Amniotic epithelial cell (primary cell): ENCODE measurements around the gene SCAMP5.

Experiments
- DNase-seq: peaks from one replicate; pipeline ENCODE4 v3.0.0-alpha.2; 2010; ENCODE audit warnings: low read depth

The SCAMP5 gene

GRCh38 chr15:75045332-75046015 lies 50.1 kb downstream of the SCAMP5 start:
- DNase-seq: no peak

- no peak for DNase-seq
Measured at GRCh38 chr15:75048394-75048793, 53.0 kb downstream of the SCAMP5 start.

GRCh38 chr15:75049392-75049791 lies 54.0 kb downstream of the SCAMP5 start:
- DNase-seq: no peak

DNA sequence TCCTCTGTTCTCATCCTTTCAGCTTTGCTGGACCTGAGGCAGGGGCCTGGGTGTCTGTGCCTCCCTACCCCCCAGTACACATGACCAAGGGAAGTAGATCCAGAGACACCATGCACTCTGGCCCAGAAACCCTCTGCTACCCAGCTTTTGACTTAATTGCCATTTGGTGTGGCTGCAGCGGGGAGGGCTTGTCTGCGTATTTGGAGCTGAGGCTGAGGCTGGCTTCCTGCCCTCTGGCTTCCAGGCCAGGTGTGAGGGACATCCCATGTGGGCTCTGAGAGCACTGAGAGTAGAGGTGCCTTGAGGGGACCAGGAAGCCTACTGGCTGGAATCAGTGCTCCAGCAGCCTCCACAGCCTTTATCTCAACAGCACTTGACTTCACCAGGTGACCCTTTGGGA lies 54.9 kb downstream of the SCAMP5 start:
- no peak for DNase-seq

DNA sequence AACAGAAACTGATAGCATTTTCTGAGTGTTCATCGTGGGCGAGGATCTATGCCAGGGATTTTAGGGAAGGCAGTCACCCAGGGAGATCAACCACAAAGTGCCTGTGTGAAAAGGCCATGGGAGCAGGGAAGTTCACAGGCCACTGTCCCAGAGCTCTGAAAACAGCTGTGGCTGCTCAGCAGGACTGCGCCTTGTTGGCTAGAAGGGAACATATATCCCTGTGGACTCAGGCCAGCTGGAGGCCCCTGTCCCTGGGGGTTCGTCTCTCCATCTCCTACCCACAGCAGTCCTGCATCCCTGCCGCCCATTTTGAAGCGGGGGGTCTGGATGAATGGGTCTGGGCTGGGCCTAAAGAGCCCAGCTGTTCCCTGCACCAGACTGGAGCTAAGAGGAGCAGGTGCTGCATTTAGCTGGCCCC lies 55.8 kb downstream of the SCAMP5 start:
- DNase-seq: no peak

DNA sequence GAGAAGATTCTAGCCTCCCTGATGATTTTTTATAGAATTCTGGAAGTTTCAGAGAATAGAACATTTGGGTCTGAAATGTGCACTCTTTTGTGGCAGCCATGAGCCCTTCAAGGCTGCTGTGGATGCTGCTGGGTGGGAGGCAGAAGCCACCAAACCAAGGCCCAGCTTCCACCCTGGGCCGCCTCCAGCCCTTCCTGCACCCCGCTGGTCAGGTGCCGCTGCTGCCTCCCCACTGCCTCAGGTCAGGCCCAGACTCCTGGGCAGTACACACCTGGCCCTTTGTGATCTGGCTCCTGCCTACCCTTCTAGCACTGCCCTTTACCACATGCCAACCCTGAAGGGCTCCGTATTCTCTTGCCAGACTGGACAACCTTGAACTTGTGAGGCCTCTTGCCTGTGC lies 56.3 kb downstream of the SCAMP5 start:
- DNase-seq: no peak

DNA sequence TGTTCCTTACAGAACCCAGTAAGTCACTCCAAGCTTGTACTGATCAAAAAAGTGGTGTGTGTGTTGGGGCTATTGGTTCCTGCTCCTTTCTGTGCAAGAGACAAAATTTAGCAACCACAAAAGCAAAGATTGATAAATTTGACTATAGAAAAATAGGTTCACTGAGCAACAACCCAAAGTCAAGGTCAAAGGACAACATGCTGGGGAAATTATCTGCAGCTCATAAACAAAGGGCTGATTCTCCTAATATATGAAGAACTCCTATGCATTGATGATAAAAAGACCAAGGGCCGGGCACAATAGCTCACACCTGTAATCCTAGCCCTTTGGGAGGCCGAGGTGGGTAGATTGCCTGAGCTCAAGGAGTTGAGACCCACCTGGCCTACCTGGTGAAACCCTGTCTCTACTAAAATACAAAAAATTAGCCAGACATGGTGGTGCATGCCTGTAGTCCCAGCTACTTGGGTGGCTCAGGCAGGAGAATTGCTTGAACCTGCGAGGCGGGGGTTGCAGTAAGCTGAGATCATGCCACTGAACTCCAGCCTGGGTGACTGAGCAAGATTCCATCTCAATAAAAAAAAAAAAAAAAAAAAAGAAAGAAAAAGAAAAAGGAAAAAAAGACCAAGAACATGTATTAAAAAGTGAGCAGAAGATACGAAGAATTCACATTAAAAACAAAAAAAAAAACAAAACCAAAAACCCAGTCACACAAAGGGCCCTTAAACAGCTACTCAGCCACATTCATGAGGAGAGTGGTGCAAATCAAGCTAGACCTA lies 57.8 kb downstream of the SCAMP5 start:
- no peak for DNase-seq

- DNase-seq: no peak
Measured at GRCh38 chr15:75053748-75054125, 58.4 kb downstream of the SCAMP5 start.

DNA sequence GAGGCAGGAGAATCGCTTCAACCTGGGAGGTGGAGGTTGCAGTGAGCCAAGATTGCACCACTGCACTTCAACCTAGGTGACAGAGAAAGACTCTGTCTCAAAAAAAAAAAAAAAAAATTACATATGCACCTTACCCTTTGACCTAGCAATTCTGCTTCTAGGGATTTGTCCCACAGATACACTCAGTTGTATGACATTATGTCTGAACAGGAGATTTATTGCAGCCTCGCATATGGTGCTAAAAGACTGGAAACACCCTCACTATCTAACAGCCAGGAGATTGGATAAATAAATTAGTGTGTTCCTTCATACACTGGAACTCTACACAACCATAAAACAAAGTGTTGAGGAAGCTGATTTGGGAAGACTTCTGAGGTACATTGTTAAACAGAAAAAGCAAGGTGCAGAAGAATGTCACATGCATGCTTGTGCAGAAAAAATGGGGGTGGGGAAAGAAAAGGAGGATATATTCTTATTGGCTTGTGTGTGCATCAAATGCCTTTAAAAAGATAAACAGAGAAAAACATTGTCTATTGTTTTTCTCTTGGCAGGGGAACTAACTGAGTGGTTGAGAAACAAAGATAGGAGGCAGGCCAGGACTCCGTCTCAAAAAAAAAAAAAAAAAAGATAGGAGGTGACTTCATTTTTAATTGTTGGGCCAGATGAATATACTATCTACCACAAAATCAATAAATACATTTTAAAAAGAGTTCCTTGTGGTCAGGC lies 59.0 kb downstream of the SCAMP5 start:
- DNase-seq: peak; percentile 21

DNA sequence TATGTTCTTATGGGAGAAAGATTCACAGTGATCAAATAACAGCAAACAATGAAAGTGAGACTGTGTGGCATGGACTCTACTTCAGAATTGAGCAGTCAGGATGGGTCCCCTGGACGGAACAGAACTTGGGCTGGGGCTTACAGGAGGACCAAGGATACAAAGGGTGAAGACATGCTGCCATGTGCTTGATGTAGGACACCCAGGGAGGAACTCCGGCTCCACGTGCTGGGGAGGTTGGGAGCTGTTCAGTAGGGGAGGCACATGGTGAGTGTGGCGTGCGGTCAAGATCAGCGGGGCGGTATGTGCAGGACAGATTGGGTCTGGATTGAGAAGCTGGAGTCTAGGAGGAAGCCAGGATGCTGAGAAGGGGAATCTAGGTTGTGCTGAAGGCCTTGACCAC lies 60.7 kb downstream of the SCAMP5 start:
- no peak for DNase-seq

DNA sequence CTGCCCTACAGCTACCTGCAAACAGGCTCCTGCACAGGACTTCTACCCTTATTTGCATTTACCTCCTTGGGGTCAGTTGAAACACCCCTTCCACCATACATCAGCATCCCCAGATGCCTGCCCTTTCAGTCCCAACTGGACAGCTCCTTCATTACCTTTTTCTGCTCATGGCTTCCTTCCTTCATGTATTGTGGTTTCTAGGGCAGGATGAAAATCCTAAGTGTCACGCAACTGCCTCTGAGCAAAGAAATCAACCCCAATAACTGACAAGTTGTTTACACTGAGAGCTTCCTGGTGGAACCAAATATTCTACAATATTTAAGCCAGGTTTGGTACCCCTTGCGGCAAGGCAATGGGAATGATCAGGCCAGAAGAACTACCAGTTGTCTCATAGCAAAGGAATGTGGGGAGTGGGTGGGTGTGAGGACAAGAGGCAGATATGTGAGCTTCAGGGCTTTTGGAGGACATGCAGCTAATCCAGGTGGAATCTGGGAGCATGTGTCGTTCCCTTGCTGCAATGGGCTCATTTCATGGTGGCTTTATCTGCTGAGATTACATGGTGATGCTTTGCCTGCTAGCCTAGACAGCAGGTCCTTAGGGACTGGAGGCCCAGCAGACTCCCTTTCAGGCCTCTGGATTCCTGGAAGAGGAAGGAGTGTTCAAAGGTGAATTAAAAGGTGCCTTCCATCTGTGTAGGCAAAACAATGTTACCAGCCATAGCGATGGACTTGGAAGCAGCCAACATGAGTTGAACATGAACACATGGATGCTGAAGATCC lies 63.0 kb downstream of the SCAMP5 start:
- peak; percentile 42 for DNase-seq

GRCh38 chr15:75059607-75060006 lies 64.2 kb downstream of the SCAMP5 start:
- no peak for DNase-seq

GRCh38 chr15:75061272-75061671 lies 65.9 kb downstream of the SCAMP5 start:
- DNase-seq: peak; percentile 61

DNA sequence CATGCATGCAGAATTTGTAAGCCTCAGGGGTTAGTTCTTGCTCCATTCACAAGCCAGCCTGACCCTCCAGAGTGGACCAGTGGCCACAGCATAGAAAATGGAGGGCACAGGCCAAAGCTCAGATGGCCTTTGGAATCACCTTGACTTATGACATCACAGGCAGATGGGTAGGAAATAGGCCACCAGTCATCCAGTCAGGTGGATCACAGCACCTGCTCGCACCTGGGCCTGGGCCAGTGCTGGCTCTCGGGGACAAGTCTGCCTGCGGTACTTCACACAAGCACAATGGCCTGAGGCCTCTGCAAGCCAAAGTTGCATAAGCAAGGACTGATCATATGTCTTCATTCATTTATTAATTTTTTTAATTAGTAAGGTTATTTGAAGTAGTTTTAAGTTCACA lies 67.3 kb downstream of the SCAMP5 start:
- no peak for DNase-seq

DNA sequence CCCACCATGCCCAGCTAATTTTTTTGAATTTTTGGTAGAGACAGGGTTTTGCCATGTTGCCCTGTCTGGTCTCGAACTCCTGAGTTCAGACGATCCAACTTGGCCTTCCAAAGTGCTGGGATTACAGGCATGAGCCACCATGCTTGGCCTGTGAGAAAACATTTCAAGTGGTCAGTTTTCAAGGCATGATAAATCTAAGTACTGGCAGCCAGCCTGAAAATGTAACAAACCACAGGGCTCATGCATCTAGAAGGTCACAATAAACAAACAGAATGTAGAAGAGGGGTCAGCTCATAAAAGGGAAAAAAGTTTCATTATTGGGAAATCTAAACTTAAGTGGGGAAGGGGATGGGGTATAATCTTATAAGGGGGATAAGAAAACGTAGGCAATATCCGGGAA lies 68.0 kb downstream of the SCAMP5 start:
- peak; percentile 93 for DNase-seq

- no peak for DNase-seq
Measured at GRCh38 chr15:75063889-75064288, 68.5 kb downstream of the SCAMP5 start.

- DNase-seq: no peak
Measured at GRCh38 chr15:75064846-75065245, 69.5 kb downstream of the SCAMP5 start.

DNA sequence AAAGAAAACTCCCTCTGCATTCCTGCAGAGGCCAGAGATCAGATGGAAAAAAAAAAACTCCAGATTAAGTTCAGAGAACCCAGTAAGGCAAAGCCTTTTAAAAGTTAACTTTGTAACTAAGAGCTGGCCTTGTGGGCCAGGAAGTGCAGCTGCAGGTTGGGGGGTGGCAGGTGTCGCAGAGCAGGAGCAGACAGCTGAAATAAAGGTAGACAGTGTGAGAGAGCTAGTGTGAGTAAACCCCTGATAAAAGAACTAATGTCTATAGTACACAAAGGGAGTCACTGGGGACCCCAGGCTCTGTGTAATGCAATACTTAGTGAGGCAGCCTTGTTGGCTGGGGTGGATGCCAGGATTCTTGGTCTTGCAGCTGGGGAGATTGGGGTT lies 70.1 kb downstream of the SCAMP5 start:
- peak; percentile 44 for DNase-seq

DNA sequence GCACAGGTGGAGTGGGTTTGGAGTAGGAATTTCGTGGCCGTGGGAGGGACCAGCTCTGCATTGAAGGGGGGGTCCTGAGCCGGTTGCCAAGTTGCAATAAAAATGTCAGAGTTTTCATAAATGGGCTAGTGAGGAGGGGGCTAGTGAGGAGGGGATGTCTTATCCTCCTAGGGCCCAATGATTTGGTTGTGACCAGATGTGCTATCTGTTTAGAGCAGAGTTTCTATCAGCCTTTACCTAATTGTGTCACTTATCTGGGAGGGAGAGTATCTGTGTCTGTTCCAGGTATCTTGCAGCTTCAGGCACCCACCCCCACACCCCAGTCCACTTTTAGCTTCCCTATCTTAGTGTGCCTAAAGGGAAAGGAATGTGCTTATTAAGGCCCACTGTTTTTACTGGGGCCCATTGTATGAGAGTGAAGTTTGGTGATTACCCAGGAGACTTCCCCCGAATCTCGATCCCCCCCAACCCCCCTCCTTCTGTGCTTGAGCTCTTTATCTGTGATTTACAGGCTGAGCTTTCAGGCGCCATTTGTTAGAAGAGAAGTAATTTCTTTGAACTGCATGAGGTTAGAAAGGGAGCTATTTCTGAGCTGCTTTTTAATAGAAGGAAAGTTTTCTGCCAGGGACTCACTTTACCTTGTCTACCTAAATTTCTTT lies 70.6 kb downstream of the SCAMP5 start:
- DNase-seq: peak; percentile 76

DNA sequence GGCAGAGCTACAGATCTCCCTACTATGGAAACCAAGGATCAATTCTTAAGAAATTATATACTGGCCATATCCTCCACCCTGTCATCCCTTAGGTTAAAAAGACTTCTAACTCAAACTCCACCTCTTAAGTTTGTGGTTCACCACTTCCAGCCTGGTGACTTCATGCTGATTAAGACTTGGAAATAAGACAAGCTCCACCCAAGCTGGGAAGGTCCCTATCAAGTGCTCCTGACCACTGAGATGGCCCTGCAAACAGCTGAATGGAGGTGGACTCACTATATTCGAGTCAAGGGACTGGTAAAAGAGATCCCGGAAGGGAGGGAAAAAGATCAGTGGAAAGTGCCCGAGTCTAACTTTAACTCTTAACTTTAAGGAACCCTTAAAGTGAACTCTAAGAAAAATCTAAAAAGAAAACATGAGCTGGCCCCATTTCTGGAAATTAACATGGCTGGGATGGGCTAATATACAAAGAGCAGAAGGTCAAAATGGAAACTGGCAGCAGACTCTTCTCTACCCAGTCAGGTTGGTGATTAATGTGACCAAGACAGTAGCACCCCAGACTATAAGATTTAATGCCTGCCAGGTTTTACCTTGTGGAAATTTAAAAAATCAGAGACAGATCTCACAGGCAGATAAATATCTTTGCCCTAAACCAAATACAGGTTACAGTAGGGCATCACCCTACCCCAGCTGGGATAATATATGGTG lies 71.9 kb downstream of the SCAMP5 start:
- DNase-seq: peak; percentile 73

GRCh38 chr15:75068748-75069147 lies 73.4 kb downstream of the SCAMP5 start:
- DNase-seq: no peak
